GM19463 (cell line): ENCODE data around the gene LPXN.

ENCODE experiments used
- ATAC-seq: cut with Tn5 transposase; IDR thresholded peaks from one replicate; pipeline ENCODE4 v1.9.1; 2021; ENCODE audit warnings: mild to moderate bottlenecking, moderate library complexity; ENCODE audit not compliant: unreplicated experiment

The LPXN gene

GRCh38 chr11:58575377-58576020 is at the start of gene LPXN:
Gene LPXN, minus strand, starts transcription at chr11:58575856. Its CDS starts 84 bp downstream, at chr11:58575772.
- ATAC-seq: no peak

DNA sequence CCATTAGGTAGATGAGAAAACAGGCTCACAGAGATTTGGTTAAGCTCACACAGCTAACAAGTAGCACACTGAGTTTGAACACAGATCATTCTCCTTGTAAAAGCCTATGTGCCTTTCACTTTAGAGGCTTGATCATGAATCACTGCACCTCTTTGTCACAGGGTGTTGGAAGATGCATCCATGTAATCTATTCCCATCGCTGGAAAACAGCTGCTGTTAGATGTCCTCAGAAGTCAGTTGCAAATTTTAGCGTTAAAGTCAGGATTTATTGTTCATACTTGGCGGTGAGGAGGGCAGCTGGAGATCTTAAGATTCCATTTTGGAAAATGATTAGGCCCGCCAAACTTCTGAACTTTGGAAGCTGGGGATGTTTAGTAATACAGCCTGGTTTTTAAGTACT is 49.4 kb upstream of the LPXN start:
- ATAC-seq: no peak

- no peak for ATAC-seq
Measured at GRCh38 chr11:58622344-58622743, 46.7 kb upstream of the LPXN start, which contains the start of gene CNTF. Gene CNTF, plus strand, starts transcription at chr11:58622665. Its CDS starts 88 bp downstream, at chr11:58622753.

- ATAC-seq: peak; percentile 49
Measured at GRCh38 chr11:58621586-58622262, 46.1 kb upstream of the LPXN start.

DNA sequence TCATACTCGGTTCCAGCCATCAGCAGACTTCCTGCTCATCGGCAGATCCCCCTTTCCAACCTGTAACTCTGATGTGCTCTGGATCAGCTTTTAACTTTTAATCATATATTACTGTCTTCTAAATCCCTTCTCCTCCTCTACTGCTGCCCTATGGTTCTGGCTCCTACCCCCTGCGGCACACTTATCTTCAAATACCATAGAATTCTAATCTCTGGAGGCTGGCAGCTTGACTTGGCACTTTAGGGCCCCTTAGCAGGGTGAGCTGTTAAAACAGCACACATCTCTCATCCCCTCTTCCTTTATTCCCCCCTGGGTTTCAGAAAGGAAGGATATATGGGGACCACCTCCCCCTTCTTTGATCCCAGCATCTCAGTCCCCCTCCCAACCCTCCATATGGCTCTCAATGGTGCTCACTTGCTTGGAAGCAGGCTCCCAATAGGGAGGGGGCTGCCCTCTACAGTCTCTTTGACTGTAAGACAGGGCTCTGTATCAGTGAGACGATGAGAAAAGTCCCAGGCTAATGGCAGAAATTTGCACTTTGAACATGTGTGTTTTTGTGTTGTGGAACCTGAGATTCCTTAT is 42.4 kb upstream of the LPXN start:
- ATAC-seq: no peak

DNA sequence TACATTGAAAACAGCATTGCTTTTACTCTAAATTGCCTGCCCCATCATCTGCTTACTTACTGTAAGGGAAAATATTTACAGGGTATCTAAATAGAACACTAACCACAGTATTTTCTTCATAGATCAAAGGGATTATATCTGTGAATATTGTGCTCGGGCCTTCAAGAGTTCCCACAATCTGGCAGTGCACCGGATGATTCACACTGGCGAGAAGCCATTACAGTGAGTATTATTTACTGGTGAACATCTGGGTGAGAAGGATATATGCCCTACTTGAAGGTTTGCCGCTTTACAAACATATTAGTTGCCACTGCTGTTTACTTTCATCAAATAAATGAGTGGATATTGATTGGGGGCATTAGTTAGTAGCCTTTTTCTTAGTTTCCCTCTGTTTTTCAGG is 40.9 kb upstream of the LPXN start:
- no peak for ATAC-seq

GRCh38 chr11:58615559-58615958 is 39.9 kb upstream of the LPXN start:
- no peak for ATAC-seq

DNA sequence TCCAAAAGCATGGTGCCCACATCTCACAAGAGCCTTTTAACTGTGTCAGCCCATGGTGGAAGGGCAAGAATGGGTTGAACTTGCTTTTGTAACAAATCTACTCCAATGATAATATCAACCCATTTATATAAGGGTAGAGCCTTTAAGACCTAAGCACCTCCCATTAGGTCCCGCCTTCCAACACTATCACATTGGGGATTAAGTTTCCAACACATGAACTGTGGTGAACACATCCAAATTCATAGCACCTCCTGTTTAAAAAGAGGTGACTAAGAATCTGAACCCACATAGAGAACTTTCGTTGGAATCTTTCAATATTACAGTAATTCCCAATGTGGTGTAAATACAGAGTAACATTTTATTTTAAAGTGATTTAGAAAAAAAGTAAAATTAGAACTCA is 37.6 kb upstream of the LPXN start:
- ATAC-seq: no peak

DNA sequence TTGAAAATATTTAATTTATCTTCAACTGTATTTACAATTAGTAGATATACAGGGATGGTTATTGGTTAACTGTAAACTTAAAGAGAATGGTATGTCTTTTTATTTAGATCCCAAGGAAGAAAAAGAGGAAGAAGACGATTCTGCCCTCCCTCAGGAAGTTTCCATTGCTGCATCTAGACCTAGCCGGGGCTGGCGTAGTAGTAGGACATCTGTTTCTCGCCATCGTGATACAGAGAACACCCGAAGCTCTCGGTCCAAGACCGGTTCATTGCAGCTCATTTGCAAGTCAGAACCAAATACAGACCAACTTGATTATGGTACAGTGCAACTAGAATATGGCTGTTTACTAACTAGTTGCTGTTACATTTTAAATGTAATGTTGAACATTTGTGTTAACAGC is 34.1 kb upstream of the LPXN start:
- no peak for ATAC-seq

GRCh38 chr11:58608331-58608730 is 32.7 kb upstream of the LPXN start:
- ATAC-seq: no peak

DNA sequence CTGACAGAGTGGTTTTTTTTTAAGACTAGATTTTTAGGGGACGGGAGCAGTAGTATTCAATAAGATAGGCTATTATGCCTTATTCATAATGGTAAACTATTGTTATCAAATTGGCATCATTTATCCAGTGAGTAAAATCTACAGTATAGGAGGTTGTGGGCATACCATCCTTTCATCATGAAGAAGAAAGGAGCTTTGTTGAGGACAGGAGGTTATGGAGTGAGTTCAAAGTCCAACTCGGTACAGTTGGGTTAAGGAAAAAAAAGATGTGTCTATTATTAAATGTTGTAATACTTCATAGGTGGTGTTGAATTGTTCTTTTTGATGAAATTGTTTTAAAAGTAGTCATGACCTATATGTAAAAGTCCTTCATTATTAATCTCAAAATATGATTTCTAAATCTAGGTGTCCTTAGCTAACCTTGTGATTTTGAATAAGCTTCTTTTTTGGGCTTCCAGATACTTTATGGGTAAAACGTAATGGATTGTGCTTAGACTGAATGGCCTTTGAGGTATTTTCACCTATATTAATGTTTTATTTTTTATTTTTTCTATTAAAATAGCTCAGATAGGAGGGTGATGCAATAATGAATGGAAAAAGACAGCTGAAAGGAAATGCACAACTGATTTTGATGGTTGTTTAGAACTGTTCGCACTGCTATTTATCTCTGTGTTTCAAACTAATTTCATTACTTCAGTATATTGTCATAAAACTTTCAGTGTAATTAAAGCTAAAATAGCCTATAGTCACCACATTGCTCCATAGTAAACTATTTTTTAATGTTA is 31.5 kb upstream of the LPXN start:
- ATAC-seq: no peak

DNA sequence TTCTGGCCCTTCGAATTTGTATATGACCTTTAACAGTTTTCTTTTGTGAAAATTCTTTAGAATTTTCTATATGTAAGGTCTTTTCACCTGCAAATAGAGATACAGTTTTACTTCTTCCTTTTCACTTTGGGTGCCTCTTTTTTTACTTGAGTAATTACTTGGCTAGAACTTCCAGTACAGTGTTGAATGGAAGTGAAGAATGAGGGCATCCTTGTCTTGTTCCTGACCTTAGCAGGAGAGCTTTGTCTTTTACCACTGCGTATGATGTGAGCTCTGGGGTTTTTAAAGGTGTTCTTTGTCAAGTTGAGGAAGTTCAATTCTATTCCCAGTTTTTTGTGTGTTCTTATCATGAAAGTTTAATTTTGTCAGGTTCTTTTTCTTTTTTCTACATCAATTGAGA is 24.9 kb upstream of the LPXN start:
- no peak for ATAC-seq

GRCh38 chr11:58597486-58598144 is 22.0 kb upstream of the LPXN start:
- no peak for ATAC-seq

GRCh38 chr11:58596621-58597020 is 21.0 kb upstream of the LPXN start:
- ATAC-seq: no peak

DNA sequence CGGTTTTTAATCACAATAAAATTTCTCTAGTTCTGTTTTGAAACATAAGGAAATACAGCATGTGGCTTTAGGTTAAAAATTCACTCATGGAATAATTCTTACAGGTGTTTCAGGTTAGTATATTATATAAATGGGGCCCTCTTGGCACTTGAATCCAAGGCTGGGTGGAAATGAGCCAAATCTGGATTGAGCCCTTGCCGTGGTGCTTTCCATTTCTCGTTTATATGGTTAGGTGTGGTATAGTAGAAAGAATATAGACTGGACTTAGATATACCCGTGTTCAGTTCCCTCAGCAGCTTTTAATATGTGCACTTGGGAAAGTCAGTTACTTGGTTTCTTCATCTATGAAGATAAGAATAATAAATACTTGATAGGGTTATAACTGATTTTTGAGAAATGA is 19.2 kb upstream of the LPXN start:
- no peak for ATAC-seq

DNA sequence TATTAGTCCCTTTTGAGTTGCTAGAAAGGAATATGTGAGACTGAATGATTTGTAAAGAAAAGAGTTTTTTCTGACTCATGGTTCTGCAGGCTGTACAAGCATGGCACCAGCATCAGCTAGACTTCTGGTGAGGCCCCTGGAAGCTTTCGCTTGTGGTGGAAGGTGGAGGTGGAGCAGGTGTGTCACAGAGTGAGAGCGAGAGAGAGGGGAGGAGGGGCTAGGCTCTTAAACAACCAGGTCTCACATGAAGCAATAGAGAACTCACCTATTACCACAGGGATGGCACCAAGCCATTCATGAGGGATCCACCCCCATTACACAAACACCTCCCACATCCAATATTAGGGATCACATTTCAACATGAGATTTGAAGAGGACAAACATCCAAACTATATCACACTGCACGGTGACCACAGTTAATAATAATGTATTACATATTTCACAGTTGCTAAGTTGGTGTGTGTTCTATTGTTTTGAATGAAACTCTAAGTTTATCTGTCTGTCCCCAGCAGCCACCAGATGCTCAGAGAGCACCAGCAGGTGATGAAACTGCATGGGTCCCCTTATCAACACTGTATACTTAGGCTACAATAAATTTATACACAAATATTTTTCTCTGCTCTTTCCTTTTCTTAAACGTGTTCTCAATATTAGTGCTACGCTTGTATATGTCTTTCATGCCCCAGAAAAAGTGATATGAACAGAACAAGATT is 17.3 kb upstream of the LPXN start:
- no peak for ATAC-seq

DNA sequence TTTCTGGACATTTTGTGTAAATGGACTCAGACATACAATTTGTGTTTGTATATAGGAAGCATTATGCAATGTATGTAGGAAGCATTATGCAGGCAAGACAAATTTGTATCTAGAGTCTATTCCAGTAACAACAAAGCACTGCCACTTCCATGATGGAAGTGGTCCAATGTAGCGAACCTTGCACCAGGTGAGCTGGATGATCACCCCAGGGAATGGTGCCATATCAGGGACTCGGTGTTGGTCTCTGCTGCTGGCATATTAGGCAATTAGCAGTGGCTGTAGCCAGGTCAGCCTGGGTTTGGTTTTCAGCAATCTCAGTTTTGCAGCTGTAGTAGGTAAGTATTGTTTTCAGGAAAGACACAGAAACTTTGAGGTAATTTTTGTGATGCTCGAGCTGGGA is 16.0 kb upstream of the LPXN start:
- ATAC-seq: no peak

DNA sequence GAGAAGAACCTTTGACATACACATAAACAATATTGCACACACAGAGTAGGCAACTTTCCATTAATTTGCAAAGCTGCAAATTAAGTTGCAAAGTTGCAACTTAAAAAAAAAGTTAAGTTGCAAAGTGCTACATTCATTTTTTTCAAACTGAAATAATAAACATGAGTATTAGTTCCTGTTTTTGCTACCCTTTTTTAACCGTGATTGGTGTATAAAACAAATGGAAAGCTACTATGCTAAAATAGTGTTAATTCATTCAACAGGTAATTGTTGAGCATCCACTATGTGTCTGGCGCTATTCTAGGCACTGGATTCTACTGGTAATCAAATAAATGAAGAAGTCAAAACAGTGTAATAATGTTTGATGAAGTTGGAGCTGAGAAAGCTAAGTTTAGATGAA is 11.3 kb upstream of the LPXN start:
- ATAC-seq: no peak

DNA sequence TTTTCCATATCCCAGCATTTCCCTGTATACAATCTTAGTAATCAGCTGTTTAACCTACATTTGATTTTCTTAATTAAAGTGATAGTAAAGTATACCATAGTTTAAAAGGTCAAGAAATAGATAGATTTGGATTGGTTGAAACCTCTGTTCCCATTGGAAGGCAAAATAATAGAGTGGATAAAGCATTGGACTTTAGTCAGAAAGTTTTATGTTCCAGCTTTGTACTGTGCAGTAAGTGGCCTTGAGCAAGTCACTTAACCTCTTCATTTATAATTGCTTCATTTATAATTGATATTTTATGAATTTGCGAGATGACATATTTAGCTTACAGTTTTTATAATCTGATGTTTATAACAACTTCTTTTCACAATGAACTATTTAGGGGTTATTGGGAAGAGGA is 6.8 kb upstream of the LPXN start:
- ATAC-seq: no peak

GRCh38 chr11:58580311-58580710 is 4.7 kb upstream of the LPXN start:
- ATAC-seq: no peak
